ENCODE data around the gene CRIM1.

Gene CRIM1

DNA sequence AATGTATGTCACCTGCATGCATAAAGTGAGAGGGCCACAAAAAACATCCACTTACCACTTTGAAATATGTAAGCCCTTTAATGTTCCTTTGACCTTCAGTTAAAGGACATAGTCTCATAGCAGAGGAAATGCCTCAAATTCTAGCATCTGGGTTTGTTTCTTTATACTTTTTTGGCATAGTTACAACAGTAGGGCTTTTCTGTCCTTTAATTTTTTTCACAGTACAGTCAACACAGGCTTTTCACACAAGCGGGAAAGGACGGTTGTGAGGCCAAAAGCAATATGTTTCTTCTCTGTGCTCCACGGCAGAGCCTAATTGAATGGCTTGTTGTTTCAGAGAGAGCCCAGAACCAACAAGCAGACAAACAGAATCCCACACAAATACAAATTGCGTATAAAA is 57.6 kb downstream of the CRIM1 start:
- H3K4me3 ChIP-seq (ENCODE audit: low read depth, low read length): no peak overlapping the region
- no peak for TF ChIP-seq CTCF (IDR thresholded peaks at IDR 0.05; ENCODE audit: borderline replicate concordance, insufficient read depth, low read depth, low read length)

GRCh38 chr2:36414307-36414706 is 58.7 kb downstream of the CRIM1 start:
- TF ChIP-seq CTCF (IDR thresholded peaks at IDR 0.05; ENCODE audit: borderline replicate concordance, insufficient read depth, low read depth, low read length): no peak
- no peak overlapping the region for H3K4me3 ChIP-seq (ENCODE audit: low read depth, low read length)

DNA sequence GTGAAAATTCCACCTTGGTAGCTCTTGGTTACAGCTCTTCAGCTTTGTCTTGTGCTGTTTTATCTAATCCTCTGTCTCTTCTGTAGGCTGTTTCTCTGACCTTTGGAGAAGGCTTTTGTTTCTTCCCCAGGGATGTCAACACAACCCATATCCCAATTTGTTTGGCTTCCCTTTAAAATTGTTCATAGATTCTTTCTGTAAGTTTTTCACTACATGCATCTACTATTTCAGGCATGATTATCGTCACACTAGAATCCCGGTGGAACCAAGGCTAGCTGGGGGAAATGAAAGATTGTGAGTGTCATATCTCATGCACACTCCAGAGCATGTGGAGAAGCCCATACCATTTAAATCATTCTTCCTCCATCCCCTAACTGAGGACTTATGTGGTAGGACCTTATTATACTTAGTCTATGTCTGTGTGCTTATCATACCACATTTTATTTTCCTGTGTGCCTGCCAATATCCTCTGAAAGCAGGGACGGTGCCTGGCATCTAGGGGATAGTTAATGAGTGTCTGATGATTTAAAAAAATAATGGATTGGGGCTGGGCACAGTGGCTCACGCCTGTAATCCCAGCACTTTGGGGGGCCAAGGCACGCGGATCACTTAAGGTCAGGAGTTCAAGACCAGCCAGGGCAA is 59.9 kb downstream of the CRIM1 start:
- TF ChIP-seq CTCF (IDR thresholded peaks at IDR 0.05; ENCODE audit: borderline replicate concordance, insufficient read depth, low read depth, low read length): no peak
- no peak overlapping the region for H3K4me3 ChIP-seq (ENCODE audit: low read depth, low read length)

- TF ChIP-seq CTCF (IDR thresholded peaks at IDR 0.05; ENCODE audit: borderline replicate concordance, insufficient read depth, low read depth, low read length): no peak
Observed at GRCh38 chr2:36416370-36417165, 61.0 kb downstream of the CRIM1 start.

GRCh38 chr2:36420569-36421181 is 65.1 kb downstream of the CRIM1 start:
- TF ChIP-seq CTCF (IDR thresholded peaks at IDR 0.05; ENCODE audit: borderline replicate concordance, insufficient read depth, low read depth, low read length): no peak
- H3K4me3 ChIP-seq (ENCODE audit: low read depth, low read length): no peak overlapping the region

More at GRCh38 chr2:36416370-36417165, 61.0 kb downstream of the CRIM1 start:
- H3K4me3 ChIP-seq (ENCODE audit: low read depth, low read length): no peak overlapping the region

DNA sequence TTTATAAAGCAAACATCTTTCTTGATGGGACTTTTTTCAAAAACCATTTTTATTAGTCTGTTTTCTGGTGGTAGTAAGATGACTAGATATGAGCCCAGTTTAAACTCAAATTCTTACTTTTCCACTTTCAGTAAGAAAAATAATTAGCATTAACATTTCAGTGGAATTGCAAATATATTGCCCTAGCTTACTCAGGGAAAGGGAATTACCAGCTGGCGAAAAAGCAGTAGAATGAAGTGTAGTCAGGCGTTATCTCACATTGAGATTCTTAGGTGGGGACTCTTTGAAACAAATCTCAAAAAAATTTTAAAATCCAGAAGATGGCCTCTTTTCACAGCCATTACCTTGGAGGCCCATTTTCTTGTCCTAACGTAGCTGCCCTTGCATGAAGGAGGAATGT is 65.8 kb downstream of the CRIM1 start:
- TF ChIP-seq CTCF (IDR thresholded peaks at IDR 0.05; ENCODE audit: borderline replicate concordance, insufficient read depth, low read depth, low read length): no peak
- no peak overlapping the region for H3K4me3 ChIP-seq (ENCODE audit: low read depth, low read length)

All from GM12875 (cell line).